OCI-LY3 (cell line): ENCODE results near the gene HDAC4.

Experiments
- EZH2phosphoT487 ChIP-seq: fragments of 200-600 bp; shearing (Covaris generic); IDR thresholded peaks from 2 replicates; pipeline ENCODE4 v1.6.1; 2018; ENCODE audit warnings: antibody characterized with exemption, mixed run types, low read depth
- TF ChIP-seq, protein P1 (sequence below): fragments of 200-600, 300-600 bp; sonication (generic); IDR thresholded peaks from 2 replicates; pipeline ENCODE4 v1.5.1; 2014; ENCODE audit warnings: antibody characterized with exemption, low read length, low read depth

DNA sequence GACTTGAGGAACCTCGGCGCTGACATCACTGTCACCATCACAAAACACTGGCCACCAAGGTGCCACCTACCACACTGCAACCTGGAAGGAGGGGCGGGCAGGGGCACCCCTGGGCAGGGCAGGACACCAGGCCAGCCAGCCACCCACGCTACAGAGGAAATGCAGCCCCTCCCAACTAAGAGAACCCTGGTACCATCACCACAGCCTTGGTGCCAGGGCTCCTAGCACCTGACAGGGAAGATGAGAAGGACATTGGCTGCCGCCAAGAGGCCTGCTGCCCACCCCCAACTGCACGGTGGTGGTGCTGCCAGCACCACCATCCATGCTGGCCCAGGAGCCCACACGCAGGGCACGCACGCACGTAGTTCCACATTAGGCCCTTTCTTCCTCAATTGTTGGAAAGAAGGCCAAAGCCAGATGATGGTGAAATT, 88.7 kb downstream of the HDAC4 start:
- TF ChIP-seq, protein P1, sequence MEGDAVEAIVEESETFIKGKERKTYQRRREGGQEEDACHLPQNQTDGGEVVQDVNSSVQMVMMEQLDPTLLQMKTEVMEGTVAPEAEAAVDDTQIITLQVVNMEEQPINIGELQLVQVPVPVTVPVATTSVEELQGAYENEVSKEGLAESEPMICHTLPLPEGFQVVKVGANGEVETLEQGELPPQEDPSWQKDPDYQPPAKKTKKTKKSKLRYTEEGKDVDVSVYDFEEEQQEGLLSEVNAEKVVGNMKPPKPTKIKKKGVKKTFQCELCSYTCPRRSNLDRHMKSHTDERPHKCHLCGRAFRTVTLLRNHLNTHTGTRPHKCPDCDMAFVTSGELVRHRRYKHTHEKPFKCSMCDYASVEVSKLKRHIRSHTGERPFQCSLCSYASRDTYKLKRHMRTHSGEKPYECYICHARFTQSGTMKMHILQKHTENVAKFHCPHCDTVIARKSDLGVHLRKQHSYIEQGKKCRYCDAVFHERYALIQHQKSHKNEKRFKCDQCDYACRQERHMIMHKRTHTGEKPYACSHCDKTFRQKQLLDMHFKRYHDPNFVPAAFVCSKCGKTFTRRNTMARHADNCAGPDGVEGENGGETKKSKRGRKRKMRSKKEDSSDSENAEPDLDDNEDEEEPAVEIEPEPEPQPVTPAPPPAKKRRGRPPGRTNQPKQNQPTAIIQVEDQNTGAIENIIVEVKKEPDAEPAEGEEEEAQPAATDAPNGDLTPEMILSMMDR, result no peak
- TF ChIP-seq EZH2phosphoT487, result no peak
